H9 (cell line): ENCODE data around the gene ASCC1. TPM values are rescaled to one million over a fixed set of nuclear protein-coding genes. Genes with fewer than 3 reads are reported as not detected.

Source experiments
- DNase-seq: peaks from one replicate; pipeline ENCODE4 v3.0.0-alpha.2; 2017
- H2AFZ ChIP-seq: one replicate; pipeline ENCODE4 v1.6.1; 2013; ENCODE audit warnings: mild to moderate bottlenecking, low read length, control low read depth, moderate library complexity
- H2AK5ac ChIP-seq: 2 replicates; pipeline ENCODE4 v1.6.1; 2013; ENCODE audit warnings: low read length, control low read depth, mixed read lengths; ENCODE audit not compliant: insufficient read length
- H2BK120ac ChIP-seq: one replicate; pipeline ENCODE4 v1.6.1; 2013; ENCODE audit warnings: low read depth, mild to moderate bottlenecking, low read length, control low read depth, inconsistent platforms; ENCODE audit not compliant: poor library complexity, severe bottlenecking
- H2BK12ac ChIP-seq: 2 replicates; pipeline ENCODE4 v1.6.1; 2013; ENCODE audit warnings: low read length, control low read depth, mixed read lengths, low read depth; ENCODE audit not compliant: insufficient read length
- H2BK15ac ChIP-seq: 2 replicates; pipeline ENCODE4 v1.6.1; 2013; ENCODE audit warnings: low read depth, low read length, control low read depth
- H2BK20ac ChIP-seq: one replicate; pipeline ENCODE4 v1.6.1; 2013; ENCODE audit warnings: low read depth, mild to moderate bottlenecking, low read length, control low read depth, inconsistent platforms; ENCODE audit not compliant: poor library complexity, severe bottlenecking
- H2BK5ac ChIP-seq: 2 replicates; pipeline ENCODE4 v1.6.1; 2013; ENCODE audit warnings: low read length, control low read depth, mixed read lengths; ENCODE audit not compliant: insufficient read length
- H3K14ac ChIP-seq: 2 replicates; pipeline ENCODE4 v1.6.1; 2013; ENCODE audit warnings: low read length, control low read depth; ENCODE audit not compliant: insufficient read depth
- H3K18ac ChIP-seq: 2 replicates; pipeline ENCODE4 v1.6.1; 2013; ENCODE audit warnings: low read depth, mild to moderate bottlenecking, mixed read lengths, low read length, control low read depth; ENCODE audit not compliant: insufficient read length
- H3K23ac ChIP-seq: 2 replicates; pipeline ENCODE4 v1.6.1; 2013; ENCODE audit warnings: low read length, control low read depth, mixed read lengths, low read depth; ENCODE audit not compliant: insufficient read length
- H3K23me2 ChIP-seq: 2 replicates; pipeline ENCODE4 v1.6.1; 2013; ENCODE audit warnings: low read depth, mild to moderate bottlenecking, mixed read lengths, low read length, control low read depth; ENCODE audit not compliant: insufficient read length, poor library complexity, severe bottlenecking
- H3K27ac ChIP-seq: 2 replicates; pipeline ENCODE4 v1.5.1; 2013; ENCODE audit warnings: low read length, control low read depth, mixed read lengths, low read depth; ENCODE audit not compliant: insufficient read length
- H3K27me3 ChIP-seq: 2 replicates; pipeline ENCODE4 v1.6.1; 2013; ENCODE audit warnings: low read length, control low read depth, inconsistent platforms; ENCODE audit not compliant: insufficient read depth
- H3K4ac ChIP-seq: 2 replicates; pipeline ENCODE4 v1.6.1; 2013; ENCODE audit warnings: low read depth, mild to moderate bottlenecking, control low read depth, inconsistent platforms, low read length, moderate library complexity
- H3K4me1 ChIP-seq: 2 replicates; pipeline ENCODE4 v1.6.1; 2013; ENCODE audit warnings: low read length, control low read depth, inconsistent platforms; ENCODE audit not compliant: insufficient read depth
- H3K4me2 ChIP-seq: 2 replicates; pipeline ENCODE4 v1.6.1; 2013; ENCODE audit warnings: low read length, control low read depth, mixed read lengths; ENCODE audit not compliant: insufficient read length, insufficient read depth
- H3K56ac ChIP-seq: 2 replicates; pipeline ENCODE4 v1.6.1; 2013; ENCODE audit warnings: low read depth, mild to moderate bottlenecking, mixed read lengths, low read length, control low read depth; ENCODE audit not compliant: insufficient read length
- H3K79me1 ChIP-seq: 2 replicates; pipeline ENCODE4 v1.6.1; 2013; ENCODE audit warnings: low read depth, mild to moderate bottlenecking, moderate library complexity, low read length, control low read depth, inconsistent platforms; ENCODE audit not compliant: insufficient read depth, poor library complexity, severe bottlenecking
- H3K79me2 ChIP-seq: 2 replicates; pipeline ENCODE4 v1.6.1; 2013; ENCODE audit warnings: low read length, control low read depth, inconsistent platforms; ENCODE audit not compliant: insufficient read depth
- H3K9ac ChIP-seq: 2 replicates; pipeline ENCODE4 v1.6.1; 2013; ENCODE audit warnings: low read length, control low read depth, mixed read lengths; ENCODE audit not compliant: insufficient read length; ENCODE audit errors: extremely low read depth
- H3K9me3 ChIP-seq: one replicate; pipeline ENCODE4 v1.6.1; 2013; ENCODE audit warnings: low read depth, low read length, inconsistent platforms; ENCODE audit not compliant: control insufficient read depth
- H3T11ph ChIP-seq: one replicate; pipeline ENCODE4 v1.6.1; 2013; ENCODE audit warnings: mild to moderate bottlenecking, low read length, control low read depth, inconsistent platforms
- H4K20me1 ChIP-seq: one replicate; pipeline ENCODE4 v1.6.1; 2013; ENCODE audit not compliant: control insufficient read depth, insufficient read length, insufficient read depth
- H4K5ac ChIP-seq: 2 replicates; pipeline ENCODE4 v1.6.1; 2013; ENCODE audit warnings: low read depth, mild to moderate bottlenecking, mixed read lengths, low read length, control low read depth; ENCODE audit not compliant: insufficient read length
- H4K8ac ChIP-seq: replicated peaks from 2 replicates; pipeline ENCODE4 v1.6.1; 2013; ENCODE audit warnings: low read length, control low read depth, mixed read lengths, low read depth; ENCODE audit not compliant: insufficient read length
- H4K91ac ChIP-seq: 2 replicates; pipeline ENCODE4 v1.6.1; 2013; ENCODE audit warnings: low read depth, mild to moderate bottlenecking, moderate library complexity, mixed read lengths, low read length, control low read depth; ENCODE audit not compliant: insufficient read length
- H3K27ac Mint-ChIP-seq, 3 experiments: 2 replicates in 2 of 3; 3 replicates in 1 of 3; pipeline ENCODE4 v1.8.0; 2020 to 2021; ENCODE audit warnings: mixed read lengths in 3 of 3, mild to moderate bottlenecking in 1 of 3, moderate library complexity in 1 of 3
- H3K27me3 Mint-ChIP-seq: 2 replicates; pipeline ENCODE4 v1.8.0; 2021; ENCODE audit warnings: low read depth, mild to moderate bottlenecking, moderate library complexity, mixed read lengths
- H3K36me3 Mint-ChIP-seq, 3 experiments: 2 replicates in 2 of 3; 3 replicates in 1 of 3; pipeline ENCODE4 v1.8.0; 2020 to 2021; ENCODE audit warnings: low read depth in 3 of 3, mixed read lengths in 3 of 3; ENCODE audit not compliant: insufficient read depth in 1 of 3
- H3K4me1 Mint-ChIP-seq, 2 experiments: 2 replicates each; pipeline ENCODE4 v1.8.0; 2020; ENCODE audit warnings: mixed read lengths in 2 of 2
- H3K4me3 Mint-ChIP-seq, 2 experiments: 2 replicates in 1 of 2; 3 replicates in 1 of 2; pipeline ENCODE4 v1.8.0; 2020 to 2021; ENCODE audit warnings: mild to moderate bottlenecking in 2 of 2, mixed read lengths in 2 of 2, moderate library complexity in 1 of 2
- H3K9me3 Mint-ChIP-seq, 2 experiments: 2 replicates in 1 of 2; 3 replicates in 1 of 2; pipeline ENCODE4 v1.8.0; 2020; ENCODE audit warnings: mild to moderate bottlenecking in 2 of 2, mixed read lengths in 2 of 2, moderate library complexity in 1 of 2
- WGBS: extraction: QIAGEN DNeasy Blood & Tissue Kit; methylation state at CpG from one replicate; pipeline ENCODE4 v1.1.7; 2013; ENCODE audit warnings: missing lambda C conversion rate, low lambda C conversion rate, mixed read lengths; ENCODE audit not compliant: insufficient read length; ENCODE audit errors: extremely low coverage; 5-methylcytosine and 5-hydroxymethylcytosine counted together
- total RNA-seq: library from RNA; stranded (reverse); gene quantifications from 2 replicates; pipeline ENCODE4 v1.2.1, GENCODE V29; 2021
- TF ChIP-seq, protein P1 (sequence below): fragments of 200-600 bp; sonication (generic); conservative IDR thresholded peaks from 3 replicates; pipeline ENCODE4 v1.8.0; 2021; ENCODE audit warnings: antibody characterized with exemption, mild to moderate bottlenecking

The ASCC1 gene
- total RNA-seq, 1 experiment from 2014 or later, result 41.2 TPM

- H4K91ac ChIP-seq, result no peak overlapping the region
- H3K23me2 ChIP-seq, result no peaks in the 10 kb centered on the region
- H2BK12ac ChIP-seq, result no peak overlapping the region
- no peaks in the 10 kb centered on the region for H3K79me1 ChIP-seq
- no peaks in the 10 kb centered on the region for H3K4me1 ChIP-seq
- DNase-seq, result no peak
- no peak overlapping the region for H3K14ac ChIP-seq
- no peak overlapping the region for H3T11ph ChIP-seq
- Mint-ChIP-seq H3K27me3 (no peaks in the 10 kb centered on the region), H3K27ac (no peak overlapping the region; a peak in 2 of 7 replicates), H3K36me3 (peaks cover 0 to 4% (median under 1%) of the 10 kb centered on the region in 3 experiments; a peak in 3 of 7 replicates), H3K9me3 (no peaks in the 10 kb centered on the region), H3K4me1 (peaks cover 0 to 4% of the 10 kb centered on the region in 2 experiments; a peak in 1 of 4 replicates), H3K4me3 (no peak overlapping the region)
- no peak overlapping the region for H3K56ac ChIP-seq
- no peak overlapping the region for H2BK20ac ChIP-seq
- no peak overlapping the region for H2BK5ac ChIP-seq
- no peaks in the 10 kb centered on the region for H3K27me3 ChIP-seq
- H4K5ac ChIP-seq, result no peak overlapping the region
- no peaks in the 10 kb centered on the region for H4K20me1 ChIP-seq
- H2AFZ ChIP-seq, result no peak overlapping the region
- WGBS, result no CpG with 5 or more reads among the region's 3 CpGs
- no peak overlapping the region for H2BK15ac ChIP-seq
- H3K79me2 ChIP-seq, result no peaks in the 10 kb centered on the region
- no peaks in the 10 kb centered on the region for H3K9me3 ChIP-seq
- no peak overlapping the region for H2BK120ac ChIP-seq
- H2AK5ac ChIP-seq, result no peak overlapping the region
- H3K4ac ChIP-seq, result no peak overlapping the region
- TF ChIP-seq, protein P1, sequence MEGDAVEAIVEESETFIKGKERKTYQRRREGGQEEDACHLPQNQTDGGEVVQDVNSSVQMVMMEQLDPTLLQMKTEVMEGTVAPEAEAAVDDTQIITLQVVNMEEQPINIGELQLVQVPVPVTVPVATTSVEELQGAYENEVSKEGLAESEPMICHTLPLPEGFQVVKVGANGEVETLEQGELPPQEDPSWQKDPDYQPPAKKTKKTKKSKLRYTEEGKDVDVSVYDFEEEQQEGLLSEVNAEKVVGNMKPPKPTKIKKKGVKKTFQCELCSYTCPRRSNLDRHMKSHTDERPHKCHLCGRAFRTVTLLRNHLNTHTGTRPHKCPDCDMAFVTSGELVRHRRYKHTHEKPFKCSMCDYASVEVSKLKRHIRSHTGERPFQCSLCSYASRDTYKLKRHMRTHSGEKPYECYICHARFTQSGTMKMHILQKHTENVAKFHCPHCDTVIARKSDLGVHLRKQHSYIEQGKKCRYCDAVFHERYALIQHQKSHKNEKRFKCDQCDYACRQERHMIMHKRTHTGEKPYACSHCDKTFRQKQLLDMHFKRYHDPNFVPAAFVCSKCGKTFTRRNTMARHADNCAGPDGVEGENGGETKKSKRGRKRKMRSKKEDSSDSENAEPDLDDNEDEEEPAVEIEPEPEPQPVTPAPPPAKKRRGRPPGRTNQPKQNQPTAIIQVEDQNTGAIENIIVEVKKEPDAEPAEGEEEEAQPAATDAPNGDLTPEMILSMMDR, result no peak
- H3K9ac ChIP-seq, result no peak overlapping the region
- no peak overlapping the region for H3K4me2 ChIP-seq
- no peak overlapping the region for H4K8ac ChIP-seq
- H3K27ac ChIP-seq, result no peak overlapping the region
- H3K23ac ChIP-seq, result no peak overlapping the region
- H3K18ac ChIP-seq, result no peak overlapping the region
Measured at GRCh38 chr10:72107325-72108003, 108.6 kb downstream of the ASCC1 start.
